OCI-LY1 (cell line): ENCODE results near the gene CDH26.

ENCODE experiments used
- H2AFZ ChIP-seq: fragments of 200-600 bp; sonication (generic), shearing (Covaris generic); 2 replicates; pipeline ENCODE4 v1.6.0; 2014; ENCODE audit warnings: antibody characterized with exemption, mild to moderate bottlenecking, low read length
- H3F3A ChIP-seq: fragments of 200-600 bp; sonication (generic), shearing (Covaris generic); 2 replicates; pipeline ENCODE4 v1.6.0; 2014; ENCODE audit warnings: mild to moderate bottlenecking, antibody characterized with exemption, low read length, moderate library complexity; ENCODE audit not compliant: insufficient read depth
- H3K27ac ChIP-seq: fragments of 200-600 bp; sonication (generic); 2 replicates; pipeline ENCODE4 v1.5.1; 2014; ENCODE audit warnings: low read length, mixed run types, mild to moderate bottlenecking, low read depth; ENCODE audit not compliant: poor library complexity, severe bottlenecking
- H3K27me3 ChIP-seq: fragments of 200-600 bp; sonication (generic); 2 replicates; pipeline ENCODE4 v1.6.0; 2014; ENCODE audit warnings: antibody characterized with exemption, mild to moderate bottlenecking, low read length, moderate library complexity; ENCODE audit not compliant: insufficient read depth
- H3K36me3 ChIP-seq: fragments of 200-600 bp; sonication (generic); 2 replicates; pipeline ENCODE4 v1.6.1; 2014; ENCODE audit warnings: mild to moderate bottlenecking, antibody characterized with exemption, low read length, moderate library complexity, mixed read lengths; ENCODE audit not compliant: insufficient read depth
- H3K4me1 ChIP-seq: fragments of 200-600 bp; sonication (generic); 2 replicates; pipeline ENCODE4 v1.5.1; 2014; ENCODE audit warnings: mild to moderate bottlenecking, low read length, moderate library complexity; ENCODE audit not compliant: insufficient read depth, severe bottlenecking
- H3K4me2 ChIP-seq: fragments of 200-600 bp; sonication (generic), shearing (Covaris generic); 2 replicates; pipeline ENCODE4 v1.6.1; 2014; ENCODE audit warnings: low read length
- H3K4me3 ChIP-seq: fragments of 200-600 bp; sonication (generic); 2 replicates; pipeline ENCODE4 v1.5.1; 2014; ENCODE audit warnings: low read length, low read depth, mild to moderate bottlenecking, mixed read lengths; ENCODE audit not compliant: poor library complexity, severe bottlenecking
- H3K79me2 ChIP-seq: fragments of 200-600 bp; shearing (Covaris generic); 2 replicates; pipeline ENCODE4 v1.6.1; 2016; ENCODE audit warnings: mixed run types, low read length, mixed read lengths; ENCODE audit not compliant: insufficient read depth
- H3K9ac ChIP-seq: fragments of 200-600 bp; sonication (generic), shearing (Covaris generic); 2 replicates; pipeline ENCODE4 v1.6.1; 2014; ENCODE audit warnings: mild to moderate bottlenecking, low read length, mixed read lengths
- H3K9me2 ChIP-seq: fragments of 200-600 bp; sonication (generic), shearing (Covaris generic); 2 replicates; pipeline ENCODE4 v1.6.1; 2014; ENCODE audit warnings: low read depth, mild to moderate bottlenecking, low read length, mixed read lengths
- H3K9me3 ChIP-seq: fragments of 200-600 bp; shearing (Covaris generic); 2 replicates; pipeline ENCODE4 v1.6.1; 2014; ENCODE audit warnings: low read length, mixed read lengths
- H4K20me1 ChIP-seq: fragments of 200-600 bp; sonication (generic), shearing (Covaris generic); 2 replicates; pipeline ENCODE4 v1.6.0; 2016; ENCODE audit warnings: mild to moderate bottlenecking, low read length; ENCODE audit not compliant: insufficient read depth
- EZH2 ChIP-seq: fragments of 200-600 bp; sonication (generic), shearing (Covaris generic); IDR thresholded peaks from 2 replicates; pipeline ENCODE4 v1.8.0; 2017; ENCODE audit warnings: borderline replicate concordance, mixed run types, mild to moderate bottlenecking, antibody characterized with exemption, low read length, moderate library complexity, mixed read lengths
- TF ChIP-seq, protein P1 (sequence below): fragments of 200-600 bp; sonication (generic), shearing (Covaris generic); IDR thresholded peaks from 2 replicates; pipeline ENCODE4 v1.5.1; 2017; ENCODE audit warnings: mild to moderate bottlenecking, antibody characterized with exemption, low read length, moderate library complexity, mixed read lengths

The CDH26 gene

DNA sequence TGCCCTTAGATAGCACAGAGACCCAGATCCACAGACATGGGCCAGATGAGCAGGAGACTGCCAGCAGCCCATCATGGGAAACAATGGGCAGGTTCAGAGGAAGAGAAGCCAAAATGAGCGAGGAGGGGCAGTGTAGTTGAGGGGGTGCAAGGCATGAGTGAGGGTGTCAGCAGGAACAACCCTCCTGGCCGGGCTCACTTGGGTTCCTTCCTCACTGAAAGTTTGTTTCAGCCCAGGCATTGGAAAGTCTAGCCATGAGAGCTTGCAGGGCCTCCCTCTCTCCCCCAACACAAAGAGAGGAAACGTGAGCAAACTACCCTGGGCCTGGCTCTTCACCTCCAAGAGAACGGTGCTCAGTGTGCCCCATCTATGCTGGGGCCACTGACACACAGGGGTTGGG is 48.0 kb downstream of the CDH26 start:
- no peaks in the 10 kb centered on the region for H3K36me3 ChIP-seq
- no peaks in the 10 kb centered on the region for H3K27me3 ChIP-seq
- no peaks in the 10 kb centered on the region for H3K4me1 ChIP-seq
- H3K9me3 ChIP-seq = no peaks in the 10 kb centered on the region
- no peak overlapping the region for H2AFZ ChIP-seq
- no peak overlapping the region for H3K4me3 ChIP-seq
- H4K20me1 ChIP-seq = no peaks in the 10 kb centered on the region
- no peak for TF ChIP-seq EZH2
- TF ChIP-seq, protein P1, sequence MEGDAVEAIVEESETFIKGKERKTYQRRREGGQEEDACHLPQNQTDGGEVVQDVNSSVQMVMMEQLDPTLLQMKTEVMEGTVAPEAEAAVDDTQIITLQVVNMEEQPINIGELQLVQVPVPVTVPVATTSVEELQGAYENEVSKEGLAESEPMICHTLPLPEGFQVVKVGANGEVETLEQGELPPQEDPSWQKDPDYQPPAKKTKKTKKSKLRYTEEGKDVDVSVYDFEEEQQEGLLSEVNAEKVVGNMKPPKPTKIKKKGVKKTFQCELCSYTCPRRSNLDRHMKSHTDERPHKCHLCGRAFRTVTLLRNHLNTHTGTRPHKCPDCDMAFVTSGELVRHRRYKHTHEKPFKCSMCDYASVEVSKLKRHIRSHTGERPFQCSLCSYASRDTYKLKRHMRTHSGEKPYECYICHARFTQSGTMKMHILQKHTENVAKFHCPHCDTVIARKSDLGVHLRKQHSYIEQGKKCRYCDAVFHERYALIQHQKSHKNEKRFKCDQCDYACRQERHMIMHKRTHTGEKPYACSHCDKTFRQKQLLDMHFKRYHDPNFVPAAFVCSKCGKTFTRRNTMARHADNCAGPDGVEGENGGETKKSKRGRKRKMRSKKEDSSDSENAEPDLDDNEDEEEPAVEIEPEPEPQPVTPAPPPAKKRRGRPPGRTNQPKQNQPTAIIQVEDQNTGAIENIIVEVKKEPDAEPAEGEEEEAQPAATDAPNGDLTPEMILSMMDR = no peak
- no peak overlapping the region for H3K4me2 ChIP-seq
- H3K27ac ChIP-seq = no peak overlapping the region
- H3K9ac ChIP-seq = no peak overlapping the region
- no peaks in the 10 kb centered on the region for H3K9me2 ChIP-seq
- no peaks in the 10 kb centered on the region for H3F3A ChIP-seq
- no peaks in the 10 kb centered on the region for H3K79me2 ChIP-seq

DNA sequence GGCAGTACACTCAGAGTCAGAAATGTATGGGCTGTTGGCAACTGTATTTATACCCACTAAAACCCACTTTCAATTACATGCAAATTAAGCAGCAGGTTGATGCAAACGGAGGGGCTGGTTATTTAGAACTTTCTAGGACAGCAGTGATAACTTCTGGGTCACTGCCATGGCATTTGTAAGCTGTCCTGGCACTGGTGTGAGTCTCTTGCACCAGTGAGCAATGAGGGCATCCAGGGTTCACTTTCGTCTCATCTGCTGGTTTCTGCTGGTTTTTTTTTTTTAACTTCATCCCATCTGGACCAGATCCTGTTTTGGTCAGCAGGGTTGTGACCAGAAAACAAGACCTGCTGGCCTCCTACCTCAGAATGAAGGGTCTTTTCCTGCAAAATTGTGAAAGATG is 49.2 kb downstream of the CDH26 start:
- Histone ChIP-seq H3K9me3 (no peaks in the 10 kb centered on the region), H3K4me3 (no peak overlapping the region), H3K9ac (no peak overlapping the region), H3F3A (no peaks in the 10 kb centered on the region), H4K20me1 (no peaks in the 10 kb centered on the region), H3K9me2 (no peaks in the 10 kb centered on the region), H3K79me2 (no peaks in the 10 kb centered on the region), H2AFZ (no peak overlapping the region), H3K4me1 (no peaks in the 10 kb centered on the region), H3K27me3 (no peaks in the 10 kb centered on the region; the same call in 1 of the 2 replicates), H3K4me2 (no peak overlapping the region), H3K27ac (no peak overlapping the region), H3K36me3 (no peaks in the 10 kb centered on the region)
- TF ChIP-seq, protein P1 = no peak
- no peak for TF ChIP-seq EZH2

DNA sequence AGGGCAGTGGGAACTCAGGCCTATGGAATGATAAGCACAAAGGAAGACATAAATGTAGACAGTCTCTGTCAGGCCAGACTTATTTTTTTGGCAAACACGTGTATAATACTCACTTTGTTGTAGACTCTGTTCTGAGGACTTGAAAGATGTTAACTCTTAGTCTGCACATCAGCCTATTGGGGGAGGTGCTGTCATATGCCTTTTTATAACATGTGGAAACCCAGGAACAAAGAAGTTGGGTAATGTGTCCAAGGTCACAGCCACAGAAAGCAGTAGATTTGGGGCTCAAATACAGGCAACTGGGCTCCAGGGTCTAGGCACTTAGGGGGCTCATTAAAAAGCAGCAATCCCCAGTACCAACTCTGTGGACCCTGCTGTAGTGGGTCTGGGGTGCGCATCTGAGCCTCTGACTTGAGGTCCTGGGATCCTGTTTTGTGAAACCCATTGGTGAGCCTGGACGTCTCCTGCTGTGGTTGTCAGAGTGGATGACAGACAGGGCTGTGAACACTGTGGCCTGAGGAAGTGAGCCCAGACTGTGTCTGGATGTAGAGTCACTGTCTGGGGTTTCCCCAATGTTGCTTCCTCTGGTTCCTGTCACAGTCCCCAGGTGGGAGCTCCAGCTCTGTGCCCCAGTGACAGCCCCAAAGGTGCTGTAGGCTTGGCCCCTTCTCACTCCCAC is 50.0 kb downstream of the CDH26 start:
- Histone ChIP-seq H3F3A (no peaks in the 10 kb centered on the region), H3K27ac (no peak overlapping the region), H3K9me3 (no peaks in the 10 kb centered on the region), H4K20me1 (no peaks in the 10 kb centered on the region), H3K4me2 (no peak overlapping the region), H3K4me3 (no peak overlapping the region), H3K4me1 (no peaks in the 10 kb centered on the region), H3K79me2 (no peaks in the 10 kb centered on the region), H2AFZ (no peak overlapping the region), H3K9ac (no peak overlapping the region), H3K27me3 (no peaks in the 10 kb centered on the region; the same call in 1 of the 2 replicates), H3K36me3 (no peaks in the 10 kb centered on the region), H3K9me2 (no peaks in the 10 kb centered on the region)
- TF ChIP-seq EZH2 = no peak
- TF ChIP-seq, protein P1 = no peak
